Activated CD8-positive, alpha-beta memory T cell treated with anti-CD3 and anti-CD28 coated beads for 1 hour (primary cell): ENCODE measurements around the gene PTCHD4.

Experiments
- DNase-seq, 2 donors: peaks; one replicate each; pipeline ENCODE4 v3.0.0-alpha.2; 2020; ENCODE audit warnings: low read depth in 1 of 2; ENCODE audit errors: extremely low read depth in 1 of 2

The PTCHD4 gene

GRCh38 chr6:48099713-48100587, 11.0 kb downstream of the PTCHD4 start:
- DNase-seq: no peak

- DNase-seq: no peak
Measured at GRCh38 chr6:48098923-48099322, 12.1 kb downstream of the PTCHD4 start.

DNA sequence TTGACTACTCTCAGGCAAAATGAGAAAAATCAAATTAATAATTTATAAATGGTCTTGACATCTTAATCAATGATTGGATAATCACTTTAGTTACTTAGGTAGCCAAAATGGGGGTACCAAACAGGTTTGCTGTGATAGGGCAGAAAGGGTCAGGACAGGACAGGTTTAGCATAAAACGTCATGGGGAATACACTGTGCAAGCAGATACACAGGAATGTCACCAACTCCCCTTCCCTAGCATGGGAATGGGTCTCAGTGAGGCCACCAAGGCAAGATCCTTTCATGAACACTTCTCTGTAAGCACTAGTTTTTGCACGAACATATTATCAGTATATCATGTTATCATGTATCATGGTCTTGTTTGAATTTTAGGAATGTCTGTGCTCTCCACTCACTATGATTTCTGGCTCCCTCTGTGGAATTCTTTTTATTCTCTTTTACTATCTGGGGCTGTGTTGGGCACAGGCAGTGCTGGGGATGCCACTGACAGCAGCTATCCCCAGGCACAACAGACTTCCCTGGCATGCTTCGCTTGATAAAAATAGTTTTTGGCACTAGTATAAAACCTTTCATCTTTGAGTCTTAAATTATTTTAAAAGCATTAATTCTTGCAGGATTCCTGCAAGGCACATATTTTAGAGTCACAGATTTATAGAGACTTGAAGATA, 18.3 kb downstream of the PTCHD4 start:
- no peak for DNase-seq

DNA sequence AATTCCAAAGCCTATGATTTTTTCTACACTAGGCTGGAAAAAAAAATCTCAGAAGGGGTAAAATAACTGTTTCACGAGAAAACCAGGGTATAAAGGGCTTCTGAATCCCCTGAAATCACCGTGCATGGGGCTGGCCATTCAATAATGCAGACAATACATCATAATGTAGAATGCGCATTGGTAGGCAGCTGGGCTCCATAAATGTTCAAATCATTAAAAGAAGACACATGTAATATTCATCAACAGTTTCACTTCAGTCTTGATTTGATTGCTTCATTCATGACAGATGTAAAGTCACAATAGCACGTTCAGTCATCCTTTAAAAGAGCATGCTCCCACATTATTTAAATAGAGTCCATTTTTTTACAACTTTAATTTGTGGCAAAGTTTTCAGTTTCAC, 20.5 kb downstream of the PTCHD4 start:
- DNase-seq: no peak

DNA sequence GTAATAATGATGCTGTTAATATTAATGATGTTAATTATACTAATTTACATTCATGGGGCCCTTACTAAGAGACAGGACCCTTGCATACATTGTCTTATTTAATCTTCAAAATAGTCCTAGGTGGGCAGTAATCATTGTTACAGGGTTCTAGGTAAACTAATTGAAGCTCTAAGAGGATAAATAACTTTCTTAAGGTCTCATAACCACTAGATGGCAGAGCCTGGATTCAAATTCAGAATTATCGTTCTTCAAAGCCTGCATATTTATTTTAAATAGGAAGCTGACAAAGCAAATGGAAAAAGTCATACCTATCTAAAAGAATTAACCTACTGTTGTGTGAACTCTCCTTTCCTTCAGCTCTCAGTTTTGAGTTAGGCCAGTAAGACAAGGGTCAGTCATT, 23.5 kb downstream of the PTCHD4 start:
- DNase-seq: no peak

GRCh38 chr6:48086187-48086586, 24.8 kb downstream of the PTCHD4 start:
- DNase-seq: no peak

- no peak for DNase-seq
Measured at GRCh38 chr6:48085131-48085741, 25.8 kb downstream of the PTCHD4 start.

DNA sequence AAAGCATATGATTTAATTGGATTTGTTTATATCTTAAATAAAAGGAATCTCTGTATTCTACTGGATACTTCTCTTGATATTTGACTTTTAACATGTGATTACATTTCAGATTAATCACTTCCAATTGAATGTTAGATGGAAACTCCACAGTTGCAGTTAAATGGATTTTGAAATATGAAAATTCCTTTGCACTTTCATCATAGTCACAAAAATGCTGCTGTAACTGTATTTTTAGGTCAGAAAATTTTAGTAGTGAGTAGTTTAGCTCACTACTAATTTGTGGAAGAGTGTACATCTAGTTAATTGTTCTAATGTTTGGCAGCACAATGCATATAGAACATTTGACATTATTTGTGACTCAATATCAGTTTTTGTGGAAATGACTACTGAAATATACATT, 26.8 kb downstream of the PTCHD4 start:
- no peak for DNase-seq

DNA sequence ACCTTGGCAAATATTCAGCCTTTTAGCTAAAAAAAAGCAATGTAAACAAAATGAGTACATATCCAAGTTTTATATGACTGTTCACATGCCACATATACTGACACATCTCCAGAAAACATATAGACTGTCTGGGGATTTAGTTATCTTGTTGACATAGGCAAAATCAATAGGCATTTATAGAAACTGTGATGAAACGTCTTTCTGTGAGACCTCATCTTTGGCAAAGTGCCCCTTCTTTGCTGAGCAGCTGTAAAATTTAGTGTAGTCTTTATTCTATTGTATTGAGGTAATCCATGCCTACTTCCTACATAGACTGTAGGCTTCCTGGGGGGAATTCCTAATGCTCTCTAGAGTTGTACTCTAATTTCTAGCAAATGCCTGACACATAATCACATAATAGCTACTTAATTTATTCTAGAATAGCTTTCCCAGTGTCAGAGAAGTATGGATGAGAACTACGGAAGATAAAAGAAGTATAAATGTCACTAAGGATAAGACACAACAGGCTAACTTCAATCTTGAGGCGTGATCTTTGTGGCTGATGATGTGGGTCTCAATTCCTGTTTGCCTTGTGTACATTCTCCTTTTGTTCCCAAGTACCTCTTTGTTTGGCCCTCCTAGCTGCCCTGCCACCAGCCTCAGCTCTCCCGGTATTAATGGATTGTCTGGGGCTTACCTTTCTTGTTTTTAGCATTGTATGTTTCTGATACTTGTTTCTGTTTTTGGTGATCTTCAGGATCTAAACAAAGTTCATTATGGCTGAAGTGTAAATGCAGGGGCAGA, 30.6 kb downstream of the PTCHD4 start:
- no peak for DNase-seq

- no peak for DNase-seq
Measured at GRCh38 chr6:48078120-48078519, 32.9 kb downstream of the PTCHD4 start.

DNA sequence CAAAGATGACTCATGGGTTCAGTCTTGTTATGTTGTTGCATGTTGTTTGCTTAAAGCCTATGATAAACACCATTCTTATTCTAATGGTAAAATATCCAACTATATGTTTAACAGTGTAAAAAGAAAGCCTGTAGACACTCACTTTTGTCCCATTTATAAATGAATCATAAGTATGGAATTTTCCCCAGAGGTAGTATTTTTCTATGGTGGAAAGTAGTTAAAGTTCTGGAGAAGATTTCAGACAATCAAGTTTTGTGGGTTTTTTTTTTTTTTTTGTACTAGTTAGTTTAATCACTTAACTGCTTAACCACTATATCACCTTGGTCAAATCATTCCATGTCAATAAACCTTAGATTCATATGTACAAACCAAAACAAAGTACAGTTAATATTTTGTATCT, 35.8 kb downstream of the PTCHD4 start:
- no peak for DNase-seq

DNA sequence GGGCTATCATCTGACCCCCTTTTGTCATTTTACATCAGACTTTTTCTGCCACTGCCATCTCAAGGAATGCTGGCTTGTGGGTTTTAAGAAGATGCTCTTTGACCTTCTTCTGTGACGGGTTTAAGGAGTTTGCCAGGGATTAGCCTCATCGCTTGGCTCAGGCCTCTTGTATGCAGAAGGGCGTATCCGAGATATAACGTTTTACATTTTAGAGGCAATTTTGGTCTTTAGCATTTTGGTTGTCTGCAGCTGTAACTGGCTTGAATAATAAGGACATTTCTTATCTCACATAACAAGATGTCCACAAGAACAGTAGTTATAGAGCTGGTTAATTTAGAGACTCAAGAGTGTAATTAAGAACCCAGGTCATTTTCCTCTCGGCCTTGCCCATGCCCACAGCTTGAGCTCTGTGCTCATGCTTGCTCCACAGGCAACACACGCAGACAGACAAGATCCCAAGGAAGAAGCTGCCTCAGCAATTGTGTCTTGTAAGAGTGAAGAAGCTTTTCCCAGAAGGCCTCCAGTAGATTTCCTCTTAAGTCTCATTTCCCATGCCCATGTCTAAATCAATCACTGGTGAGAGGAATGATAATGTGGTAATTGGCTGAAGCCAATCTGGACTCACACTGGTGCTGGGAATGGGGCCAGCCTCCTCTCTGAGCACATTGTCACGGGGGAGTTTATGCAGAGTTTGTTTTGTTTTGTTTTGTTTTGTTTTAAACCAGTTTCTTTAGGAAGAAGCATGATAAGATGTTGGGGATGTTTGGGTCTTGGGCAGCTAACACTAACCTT, 36.8 kb downstream of the PTCHD4 start:
- DNase-seq: no peak

DNA sequence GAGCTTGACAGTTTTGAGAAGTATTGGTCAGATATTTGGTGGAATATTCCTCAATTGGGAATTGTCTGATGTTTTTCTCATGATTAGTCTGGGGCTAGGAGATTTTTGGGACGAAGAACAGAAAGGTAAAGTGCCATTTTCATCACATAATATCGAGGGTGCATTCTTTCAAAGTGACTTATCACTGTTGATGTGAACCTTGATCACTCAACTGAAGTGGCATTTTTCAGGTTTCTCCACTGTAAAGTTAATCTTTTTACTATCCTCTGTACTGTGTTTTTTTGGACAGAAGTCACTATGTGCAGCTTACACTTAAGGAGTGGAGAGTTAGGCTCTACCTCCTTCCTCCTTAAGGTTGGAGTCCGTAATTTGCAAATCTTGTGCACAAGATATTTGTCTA, 39.2 kb downstream of the PTCHD4 start:
- no peak for DNase-seq

DNA sequence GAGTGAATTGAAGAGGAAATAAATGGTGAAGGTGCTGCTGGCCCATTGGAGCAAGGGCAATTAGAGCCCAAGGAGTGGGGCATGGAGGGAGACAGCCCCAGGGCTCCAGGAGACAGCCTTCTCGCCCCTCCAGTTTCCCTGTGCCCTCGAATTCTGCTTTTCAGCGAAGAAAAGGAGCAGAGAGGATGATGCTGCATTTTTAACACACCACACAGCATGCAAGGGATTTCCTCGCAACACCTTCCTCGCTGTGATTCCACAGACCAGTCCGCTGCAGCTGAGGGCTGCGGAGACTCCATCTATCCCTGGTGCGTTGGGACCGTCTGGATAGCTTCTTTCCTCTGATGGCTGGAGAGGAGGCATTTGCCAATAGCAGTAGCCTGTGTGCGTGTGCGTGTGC, 41.7 kb downstream of the PTCHD4 start:
- DNase-seq: no peak

DNA sequence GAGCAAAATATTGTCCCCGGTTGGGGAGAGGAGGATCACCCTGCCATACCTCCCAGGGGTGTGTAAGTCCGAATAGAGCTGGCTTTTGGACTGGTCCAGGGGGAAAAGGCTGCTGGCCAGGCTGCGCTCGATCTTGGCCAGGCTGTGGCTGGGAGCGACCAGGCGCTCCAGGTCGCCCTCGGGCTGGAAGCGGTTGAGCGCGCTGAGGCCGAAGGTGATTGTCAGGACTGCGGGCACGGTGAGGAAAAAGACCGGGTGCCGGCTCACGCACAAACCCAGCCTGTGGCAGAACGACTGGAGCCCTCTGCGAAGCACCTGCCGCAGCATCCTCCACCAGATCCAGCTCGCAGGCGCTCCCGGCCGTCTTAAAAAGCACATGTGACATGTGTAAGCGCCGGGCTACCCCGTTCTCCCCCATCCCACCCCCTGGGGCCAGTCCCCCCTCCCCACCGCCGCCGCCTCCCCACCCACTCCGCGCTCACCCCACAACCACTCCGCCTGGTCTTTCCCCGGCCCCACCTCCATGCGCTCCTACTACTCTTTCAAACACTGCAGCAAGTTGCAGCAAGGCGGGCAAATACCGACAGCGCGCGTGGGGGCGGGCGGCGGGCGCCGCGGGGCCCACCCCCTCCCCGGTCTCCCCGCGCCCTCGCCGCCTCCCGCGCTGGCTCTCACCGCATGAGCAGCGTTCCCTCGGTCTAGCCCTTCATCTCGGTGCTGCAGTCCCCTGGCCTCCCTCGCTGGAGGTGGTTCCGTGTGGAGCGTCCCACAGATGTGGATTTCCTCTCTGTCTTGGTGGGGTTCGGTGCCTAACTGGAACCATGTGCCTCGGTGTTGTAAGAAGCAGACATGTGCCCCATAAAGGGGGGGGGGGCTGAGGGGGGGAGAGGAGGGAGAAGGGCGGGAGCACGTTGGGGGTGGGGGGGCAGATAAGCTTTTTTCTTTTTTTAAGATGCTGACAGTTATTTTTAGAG, 42.4 kb downstream of the PTCHD4 start:
- no peak for DNase-seq

DNA sequence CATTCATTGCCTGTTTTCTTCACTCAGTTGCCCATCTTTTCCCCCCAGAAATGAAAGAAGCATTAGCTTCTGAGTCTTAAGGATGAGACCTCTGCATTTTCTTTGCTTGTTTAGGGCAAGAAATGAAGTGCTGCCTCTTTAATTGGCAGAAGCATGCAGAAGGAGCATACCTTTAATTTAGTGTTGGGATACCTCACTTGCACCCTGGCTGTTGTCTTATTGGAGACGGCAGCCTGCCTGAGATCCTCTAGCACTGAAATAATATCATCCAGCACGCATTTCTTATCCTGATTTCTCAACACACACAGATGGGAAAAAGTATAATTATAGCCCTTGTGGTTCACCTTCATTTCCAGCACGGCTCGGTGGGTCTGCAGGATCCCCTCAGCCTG, 43.1 kb downstream of the PTCHD4 start:
- no peak for DNase-seq

- no peak for DNase-seq
Measured at GRCh38 chr6:48067148-48067712, 43.8 kb downstream of the PTCHD4 start.

- no peak for DNase-seq
Measured at GRCh38 chr6:48061265-48061990, 49.6 kb downstream of the PTCHD4 start.
